Gastroesophageal sphincter (tissue), 3 donors: Measurements from ENCODE around the gene RAPGEF5.

ENCODE experiments used
- CTCF ChIP-seq, 4 experiments: fragments of 200-600 bp in 2 of 4; fragments of 450-650 bp in 2 of 4; sonication (generic) in 1 of 4; IDR thresholded peaks; one replicate each; pipeline ENCODE4 v1.5.1; 2017 to 2019; ENCODE audit warnings: antibody characterized with exemption in 4 of 4, mild to moderate bottlenecking in 2 of 4, moderate library complexity in 2 of 4
- EP300 ChIP-seq: sonication (generic); formaldehyde crosslinking; IDR thresholded peaks from one replicate; pipeline ENCODE4 v1.6.1; 2017; ENCODE audit warnings: antibody characterized with exemption, mild to moderate bottlenecking
- POLR2A ChIP-seq, 2 donors: fragments of 450-650 bp; IDR thresholded peaks; one replicate each; pipeline ENCODE4 v1.6.1; 2017; ENCODE audit warnings: antibody characterized with exemption in 2 of 2, mild to moderate bottlenecking in 2 of 2, moderate library complexity in 1 of 2
- POLR2AphosphoS5 ChIP-seq: sonication (generic); formaldehyde crosslinking; IDR thresholded peaks from one replicate; pipeline ENCODE4 v1.6.1; 2017; ENCODE audit warnings: antibody characterized with exemption

- TF ChIP-seq EP300, result no peak
- TF ChIP-seq CTCF (IDR thresholded peaks at IDR 0.05), result no peak
- no peak for TF ChIP-seq POLR2AphosphoS5
- no peak for TF ChIP-seq POLR2A (IDR thresholded peaks at IDR 0.05)
These were observed 13.9 kb downstream of the RAPGEF5 start for GRCh38 chr7:22343071-22343470.
